Cardiac muscle cell (in vitro differentiated cells and primary cell): Measurements from ENCODE around the gene IQGAP1. TPM values are rescaled to one million over a fixed set of nuclear protein-coding genes. Genes with fewer than 3 reads are reported as not detected.

Experiments used
- DNase-seq, 2 donors: peaks; one replicate each; pipeline versions ENCODE4 v3.0.0 to v3.0.0-alpha.2; 2010 to 2017; ENCODE audit warnings: low read depth in 1 of 2, low spot score in 1 of 2
- H3K27ac ChIP-seq: fragments of 200-600 bp; sonication (generic); 2 replicates; pipeline ENCODE4 v1.5.1; 2016
- H3K27me3 ChIP-seq: fragments of 200-600 bp; sonication (generic); 2 replicates; pipeline ENCODE4 v1.6.0; 2016; ENCODE audit warnings: control low read depth
- H3K36me3 ChIP-seq: fragments of 200-600 bp; sonication (generic); 2 replicates; pipeline ENCODE4 v1.5.1; 2016; ENCODE audit warnings: control low read depth
- H3K4me1 ChIP-seq: fragments of 200-600 bp; sonication (generic); 2 replicates; pipeline ENCODE4 v1.8.1; 2017; ENCODE audit warnings: low read depth, mild to moderate bottlenecking, mixed run types
- H3K4me3 ChIP-seq: fragments of 200-600 bp; sonication (generic); 2 replicates; pipeline ENCODE4 v1.5.1; 2016; ENCODE audit warnings: mild to moderate bottlenecking
- H3K9me3 ChIP-seq: fragments of 200-600 bp; sonication (generic); 2 replicates; pipeline ENCODE4 v1.5.1; 2017; ENCODE audit warnings: low read depth, mild to moderate bottlenecking, control low read depth
- CTCF ChIP-seq: IDR thresholded peaks from 2 replicates; pipeline ENCODE4 v1.5.1; 2012; ENCODE audit warnings: low read depth, mild to moderate bottlenecking, low read length
- polyA plus RNA-seq: library from polyadenylated mRNA; unstranded; fragments of >200 nt; fragmentation: Nextera tagmentation; extraction: Ambion mirVana; gene quantifications from 2 replicates; pipeline ENCODE4 v1.2.1, GENCODE V29; 2016
- total RNA-seq: library from RNA; depleted of rRNA; stranded (reverse); fragments of >200 nt; gene quantifications from 2 replicates; pipeline ENCODE4 v1.2.3, GENCODE V29; 2016

Gene IQGAP1
- total and polyA plus RNA-seq, 2 experiments from 2014 or later, result 9.1 to 14.2 TPM

- no peak for TF ChIP-seq CTCF
- DNase-seq, result no peak
Measured at GRCh38 chr15:90435652-90436337, 47.8 kb downstream of the IQGAP1 start.

DNA sequence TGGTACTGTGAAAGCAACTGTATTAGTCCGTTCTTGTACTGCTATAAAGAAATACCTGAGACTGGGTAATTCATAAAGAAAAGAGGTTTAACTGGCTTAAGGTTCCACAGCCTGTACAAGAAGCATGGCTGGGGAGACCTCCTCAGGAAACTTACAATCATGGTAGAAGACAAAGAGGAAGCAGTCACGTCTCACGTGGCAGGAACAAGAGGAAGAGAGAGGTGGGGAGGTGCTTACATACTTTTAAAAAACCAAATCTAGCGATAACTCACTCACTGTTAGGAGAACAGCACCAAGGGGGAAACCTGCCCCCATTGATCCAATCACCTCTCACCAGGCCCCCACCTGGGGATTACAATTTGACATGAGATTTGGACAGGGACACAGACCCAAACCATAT is 48.9 kb downstream of the IQGAP1 start:
- no peak for DNase-seq
- no peaks in the 10 kb centered on the region for H3K36me3 ChIP-seq
- peaks cover 18% of the 10 kb centered on the region for H3K4me1 ChIP-seq
- no peaks in the 10 kb centered on the region for H3K9me3 ChIP-seq
- H3K27me3 ChIP-seq, result no peaks in the 10 kb centered on the region
- H3K4me3 ChIP-seq, result no peak overlapping the region
- no peak for TF ChIP-seq CTCF
- H3K27ac ChIP-seq, result peak overlapping the region; percentile 66

More at GRCh38 chr15:90435652-90436337, 47.8 kb downstream of the IQGAP1 start:
- H3K27me3 ChIP-seq, result no peaks in the 10 kb centered on the region
- H3K9me3 ChIP-seq, result no peaks in the 10 kb centered on the region
- H3K27ac ChIP-seq, result no peak overlapping the region
- H3K4me3 ChIP-seq, result no peak overlapping the region
- H3K36me3 ChIP-seq, result no peaks in the 10 kb centered on the region
- H3K4me1 ChIP-seq, result peaks cover 21% of the 10 kb centered on the region

DNA sequence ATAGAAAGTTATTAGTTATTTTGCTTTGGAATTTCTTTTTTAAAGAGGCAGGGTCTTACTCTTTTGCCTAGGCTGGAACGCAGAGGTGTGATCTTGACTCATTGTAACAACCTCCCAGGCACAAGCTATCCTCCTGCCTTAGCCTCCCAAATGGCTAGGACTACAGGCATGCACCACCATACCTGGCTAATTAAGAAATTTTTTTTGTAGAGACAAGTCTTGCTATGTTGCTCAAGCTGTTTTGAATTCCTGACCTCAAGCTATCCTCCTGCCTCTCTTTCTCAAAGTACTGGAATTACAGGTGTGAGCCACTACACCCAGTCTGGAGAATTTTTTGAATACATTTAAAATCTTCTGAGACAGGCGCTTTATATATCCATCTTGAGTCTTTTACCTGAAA is 49.5 kb downstream of the IQGAP1 start:
- H3K4me3 ChIP-seq, result no peak overlapping the region
- H3K27ac ChIP-seq, result no peak overlapping the region
- H3K9me3 ChIP-seq, result no peaks in the 10 kb centered on the region
- H3K27me3 ChIP-seq, result no peaks in the 10 kb centered on the region
- H3K36me3 ChIP-seq, result no peaks in the 10 kb centered on the region
- no peak for DNase-seq
- peaks cover 12% of the 10 kb centered on the region for H3K4me1 ChIP-seq
- TF ChIP-seq CTCF, result no peak

DNA sequence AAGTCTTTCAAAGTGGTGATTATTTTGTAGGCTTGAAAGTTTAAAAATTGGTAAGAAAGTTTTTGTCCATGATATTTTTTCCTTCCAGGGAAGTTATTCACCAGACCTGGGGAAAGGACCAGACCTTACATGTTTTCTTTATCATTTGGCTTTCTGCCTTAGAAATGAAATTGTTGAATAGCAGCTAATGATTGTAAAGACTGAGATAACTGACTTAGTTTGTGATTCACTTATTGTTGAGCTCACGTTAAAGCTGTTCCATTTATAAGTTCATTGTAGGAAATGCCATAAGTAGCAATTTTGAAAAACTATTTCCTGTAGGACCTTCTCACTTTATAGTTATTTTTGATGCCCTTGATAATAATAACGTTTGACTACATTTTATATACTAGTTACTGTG is 51.9 kb downstream of the IQGAP1 start:
- H3K27me3 ChIP-seq, result no peaks in the 10 kb centered on the region
- H3K27ac ChIP-seq, result no peak overlapping the region
- H3K4me3 ChIP-seq, result no peak overlapping the region
- no peaks in the 10 kb centered on the region for H3K9me3 ChIP-seq
- H3K4me1 ChIP-seq, result peaks cover 9% of the 10 kb centered on the region
- no peaks in the 10 kb centered on the region for H3K36me3 ChIP-seq
- TF ChIP-seq CTCF, result no peak
- DNase-seq, result no peak

DNA sequence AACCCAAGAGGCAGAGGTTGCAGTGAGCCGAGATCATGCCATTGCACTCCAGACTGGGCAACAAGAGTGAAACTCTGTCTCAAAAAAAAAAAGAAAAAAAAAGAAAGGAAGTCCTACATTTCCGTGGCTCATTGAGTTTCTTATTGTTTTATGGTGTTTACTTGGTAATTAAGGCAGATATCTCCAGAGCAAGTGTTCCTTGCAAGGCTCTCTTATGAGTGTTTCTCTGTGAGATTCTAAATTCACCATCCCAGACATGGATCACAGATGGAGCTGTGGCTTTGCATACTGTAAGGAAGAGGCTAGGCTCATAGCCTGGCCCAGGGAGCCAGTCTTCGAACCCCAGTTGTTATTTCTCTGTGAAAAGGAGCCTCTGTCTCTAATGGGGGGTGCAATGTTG is 53.0 kb downstream of the IQGAP1 start:
- H3K27ac ChIP-seq, result no peak overlapping the region
- no peaks in the 10 kb centered on the region for H3K9me3 ChIP-seq
- no peak for DNase-seq
- peaks cover 3% of the 10 kb centered on the region for H3K4me1 ChIP-seq
- H3K27me3 ChIP-seq, result no peaks in the 10 kb centered on the region
- H3K36me3 ChIP-seq, result no peaks in the 10 kb centered on the region
- no peak overlapping the region for H3K4me3 ChIP-seq
- no peak for TF ChIP-seq CTCF

- H3K36me3 ChIP-seq, result no peaks in the 10 kb centered on the region
- no peak for TF ChIP-seq CTCF
- H3K27ac ChIP-seq, result no peak overlapping the region
- no peaks in the 10 kb centered on the region for H3K27me3 ChIP-seq
- no peaks in the 10 kb centered on the region for H3K4me1 ChIP-seq
- no peak for DNase-seq
- no peak overlapping the region for H3K4me3 ChIP-seq
- H3K9me3 ChIP-seq, result no peaks in the 10 kb centered on the region
Measured at GRCh38 chr15:90442423-90442822, 54.4 kb downstream of the IQGAP1 start.
